ENCODE results near the gene GATC. TPM values are rescaled to one million over a fixed set of nuclear protein-coding genes. Genes with fewer than 3 reads are reported as not detected.
A peak's percentile ranks its signal among the peaks of the same experiment; 100 is the strongest.

GATC gene
- total and polyA plus RNA-seq, 10 of the 15 experiments (the other 5 are each of a cell fraction or from before 2014, with no cell fraction given), result 5.1 to 40.3 (median 22.9) TPM

DNA sequence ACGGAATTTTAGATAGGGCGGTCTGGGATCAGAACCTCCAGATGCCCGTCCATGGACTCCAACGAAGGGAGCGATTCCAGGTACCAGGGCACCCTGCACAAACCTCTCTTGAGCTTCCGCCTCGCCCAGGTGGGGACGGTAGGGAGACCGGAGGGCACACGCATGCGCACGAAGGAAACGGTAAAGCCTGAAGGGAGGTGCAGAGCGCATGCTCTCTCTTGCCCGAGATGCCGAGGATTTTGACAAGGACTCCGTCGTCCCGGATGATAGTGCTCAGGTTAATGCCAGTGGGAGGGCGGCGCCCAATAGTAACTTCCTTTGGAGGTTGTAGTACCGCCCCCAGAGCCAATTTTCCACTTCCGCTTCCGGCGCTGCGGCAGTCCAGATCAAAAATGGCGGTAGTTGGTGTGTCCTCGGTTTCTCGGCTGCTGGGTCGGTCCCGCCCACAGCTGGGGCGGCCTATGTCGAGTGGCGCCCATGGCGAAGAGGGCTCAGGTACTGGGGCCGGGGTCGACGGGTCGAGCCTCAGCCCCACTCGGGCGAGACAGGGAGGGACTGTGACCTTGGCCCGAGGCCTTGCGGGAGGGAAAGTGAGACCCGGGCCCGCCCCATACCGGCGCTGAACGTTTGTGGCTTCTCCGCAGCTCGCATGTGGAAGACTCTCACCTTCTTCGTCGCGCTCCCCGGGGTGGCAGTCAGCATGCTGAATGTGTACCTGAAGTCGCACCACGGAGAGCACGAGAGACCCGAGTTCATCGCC lies 8.3 kb upstream of the GATC start, which contains the start of gene COX6A1:
COX6A1 (plus strand) TSS at position 379 of the 760 bp plus-strand sequence; CDS start at position 393, 14 bp downstream.
- in situ Hi-C loops (cut with MboI) (loop anchor here (10.0 kb wide), 1 partner anchor 113 kb away; the partner anchor contains the start of gene PLA2G1B), intact Hi-C loops (cut with micrococcal nuclease; ENCODE audit: unreplicated experiment) (loop anchor here (2.0 kb wide), 1 partner anchor 31 kb away; the partner anchor contains the start of gene SRSF9)
- peak within 1 kb of the TSS; percentile 100 for H2AFZ ChIP-seq (ENCODE audit: control insufficient read depth, low read depth, low read length)
- H3K27me3 ChIP-seq (replicated peaks in 1 of 2; ENCODE audit: control insufficient read depth in 2 of 2, insufficient read depth in 2 of 2, low read length in 1 of 2), result no peaks in the 10 kb centered on the region
- peak within 1 kb of the TSS; percentile 74 for H3K9ac ChIP-seq (ENCODE audit: control insufficient read depth, insufficient read depth, low read length)
- WGBS (ENCODE audit: insufficient coverage, insufficient replicate concordance, low lambda C conversion rate, missing lambda C conversion rate), result under 1% methylated on average over 59 of the region's 59 CpGs
- peak within 1 kb of the TSS; percentile 70 for H3K4me2 ChIP-seq (ENCODE audit: control insufficient read depth, insufficient read depth)
- ChIA-PET POLR2A (interaction anchor here (0.7 to 1.3 kb wide), 6 partner anchors 25 to 409 kb away, joined by 3 to 9 read pairs (median 5); partner anchors contain the start of gene DYNLL1), RAD21 (ENCODE audit: unreplicated experiment) (interaction anchor here (0.7 to 1.6 kb wide), 5 partner anchors 28 to 534 kb away, joined by 3 to 8 read pairs (median 3); partner anchors contain the start of gene POP5), CTCF (interaction anchor here (0.6 to 2.3 kb wide), 8 partner anchors 9 to 663 kb away, joined by 3 to 35 read pairs (median 4); partner anchors contain the start of genes POP5, SIRT4 and SRSF9), SMC1A (ENCODE audit: uncharacterized antibody, unreplicated experiment) (interaction anchor here (1.0 to 1.9 kb wide), 6 partner anchors 9 to 210 kb away, joined by 3 to 6 read pairs (median 4); partner anchors contain the start of gene POP5)
- H3K36me3 ChIP-seq (ENCODE audit: control insufficient read depth in 2 of 2, insufficient read depth in 2 of 2, low read length in 1 of 2), result peaks cover 0 to 8% of the 10 kb centered on the region in 2 experiments; a peak in 2 of 4 replicates
- no peaks in the 10 kb centered on the region; the same call in 1 of the 2 replicates for H3K4me1 ChIP-seq (ENCODE audit: control insufficient read depth, insufficient read depth, low read length)
- DNase-seq (ENCODE audit: low read depth, low spot score) (peak; percentile 99), FAIRE-seq (peak; percentile 99), ATAC-seq (peak; percentile 97)
- H3K27ac ChIP-seq (ENCODE audit: control insufficient read depth, insufficient read depth), result peak within 1 kb of the TSS; percentile 53
- no peaks in the 10 kb centered on the region for H3K9me3 ChIP-seq (replicated peaks; ENCODE audit: control insufficient read depth, insufficient read depth, low read length)
- no TSS peak for BruUV-seq (replicated peaks)
- peaks cover 25% of the 10 kb centered on the region for H3K79me2 ChIP-seq (ENCODE audit: control insufficient read depth, insufficient read depth, low read length)
- H4K20me1 ChIP-seq (ENCODE audit: control insufficient read depth, insufficient read depth), result no peaks in the 10 kb centered on the region
- H3K4me3 ChIP-seq, result peak within 1 kb of the TSS; percentile 89
- TF ChIP-seq PML (IDR thresholded peaks at IDR 0.05; ENCODE audit: low read length) (peak; percentile 80), IKZF1 (conservative IDR thresholded peaks at IDR 0.05) (peak; percentile 77), POLR2AphosphoS5 (IDR thresholded peaks at IDR 0.05; ENCODE audit: low read length) (peak; percentile 84), POU2F2 (IDR thresholded peaks at IDR 0.05; ENCODE audit: borderline replicate concordance, low read depth, low read length) (0 out of 3 replicates have a peak, but pooled peaks have one; percentile 27), POLR2A (IDR thresholded peaks at IDR 0.05; ENCODE audit: low read depth, low read length) (peak; percentile 87), FOS (IDR thresholded peaks at IDR 0.05; ENCODE audit: borderline replicate concordance, extremely low read depth, insufficient read length) (no peak), SMAD5 (IDR thresholded peaks at IDR 0.05; ENCODE audit: low read depth) (peak; percentile 53; the same call in 1 of the 2 replicates), BACH1 (IDR thresholded peaks at IDR 0.05; ENCODE audit: borderline replicate concordance) (peak; percentile 53; the same call in 1 of the 2 replicates), RELA (IDR thresholded peaks at IDR 0.05; ENCODE audit: borderline replicate concordance, partially characterized antibody) (peak; percentile 34), SRF (IDR thresholded peaks at IDR 0.05; ENCODE audit: low read depth in 2 of 2, low read length in 2 of 2) (peak; percentile 86 to 93), POLR2AphosphoS2 (IDR thresholded peaks at IDR 0.05; ENCODE audit: low read depth, low read length) (peak; percentile 77; the same call in 1 of the 2 replicates), ASH2L (IDR thresholded peaks at IDR 0.05; ENCODE audit: borderline replicate concordance, low read depth) (no peak)
- TF ChIP-seq, protein P1, sequence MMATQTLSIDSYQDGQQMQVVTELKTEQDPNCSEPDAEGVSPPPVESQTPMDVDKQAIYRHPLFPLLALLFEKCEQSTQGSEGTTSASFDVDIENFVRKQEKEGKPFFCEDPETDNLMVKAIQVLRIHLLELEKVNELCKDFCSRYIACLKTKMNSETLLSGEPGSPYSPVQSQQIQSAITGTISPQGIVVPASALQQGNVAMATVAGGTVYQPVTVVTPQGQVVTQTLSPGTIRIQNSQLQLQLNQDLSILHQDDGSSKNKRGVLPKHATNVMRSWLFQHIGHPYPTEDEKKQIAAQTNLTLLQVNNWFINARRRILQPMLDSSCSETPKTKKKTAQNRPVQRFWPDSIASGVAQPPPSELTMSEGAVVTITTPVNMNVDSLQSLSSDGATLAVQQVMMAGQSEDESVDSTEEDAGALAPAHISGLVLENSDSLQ (IDR thresholded peaks at IDR 0.05), result peak; percentile 79
- TF ChIP-seq, protein P2, sequence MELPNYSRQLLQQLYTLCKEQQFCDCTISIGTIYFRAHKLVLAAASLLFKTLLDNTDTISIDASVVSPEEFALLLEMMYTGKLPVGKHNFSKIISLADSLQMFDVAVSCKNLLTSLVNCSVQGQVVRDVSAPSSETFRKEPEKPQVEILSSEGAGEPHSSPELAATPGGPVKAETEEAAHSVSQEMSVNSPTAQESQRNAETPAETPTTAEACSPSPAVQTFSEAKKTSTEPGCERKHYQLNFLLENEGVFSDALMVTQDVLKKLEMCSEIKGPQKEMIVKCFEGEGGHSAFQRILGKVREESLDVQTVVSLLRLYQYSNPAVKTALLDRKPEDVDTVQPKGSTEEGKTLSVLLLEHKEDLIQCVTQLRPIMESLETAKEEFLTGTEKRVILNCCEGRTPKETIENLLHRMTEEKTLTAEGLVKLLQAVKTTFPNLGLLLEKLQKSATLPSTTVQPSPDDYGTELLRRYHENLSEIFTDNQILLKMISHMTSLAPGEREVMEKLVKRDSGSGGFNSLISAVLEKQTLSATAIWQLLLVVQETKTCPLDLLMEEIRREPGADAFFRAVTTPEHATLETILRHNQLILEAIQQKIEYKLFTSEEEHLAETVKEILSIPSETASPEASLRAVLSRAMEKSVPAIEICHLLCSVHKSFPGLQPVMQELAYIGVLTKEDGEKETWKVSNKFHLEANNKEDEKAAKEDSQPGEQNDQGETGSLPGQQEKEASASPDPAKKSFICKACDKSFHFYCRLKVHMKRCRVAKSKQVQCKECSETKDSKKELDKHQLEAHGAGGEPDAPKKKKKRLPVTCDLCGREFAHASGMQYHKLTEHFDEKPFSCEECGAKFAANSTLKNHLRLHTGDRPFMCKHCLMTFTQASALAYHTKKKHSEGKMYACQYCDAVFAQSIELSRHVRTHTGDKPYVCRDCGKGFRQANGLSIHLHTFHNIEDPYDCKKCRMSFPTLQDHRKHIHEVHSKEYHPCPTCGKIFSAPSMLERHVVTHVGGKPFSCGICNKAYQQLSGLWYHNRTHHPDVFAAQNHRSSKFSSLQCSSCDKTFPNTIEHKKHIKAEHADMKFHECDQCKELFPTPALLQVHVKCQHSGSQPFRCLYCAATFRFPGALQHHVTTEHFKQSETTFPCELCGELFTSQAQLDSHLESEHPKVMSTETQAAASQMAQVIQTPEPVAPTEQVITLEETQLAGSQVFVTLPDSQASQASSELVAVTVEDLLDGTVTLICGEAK (IDR thresholded peaks at IDR 0.05; ENCODE audit: borderline replicate concordance), result peak; percentile 93
- TF ChIP-seq, protein P3, sequence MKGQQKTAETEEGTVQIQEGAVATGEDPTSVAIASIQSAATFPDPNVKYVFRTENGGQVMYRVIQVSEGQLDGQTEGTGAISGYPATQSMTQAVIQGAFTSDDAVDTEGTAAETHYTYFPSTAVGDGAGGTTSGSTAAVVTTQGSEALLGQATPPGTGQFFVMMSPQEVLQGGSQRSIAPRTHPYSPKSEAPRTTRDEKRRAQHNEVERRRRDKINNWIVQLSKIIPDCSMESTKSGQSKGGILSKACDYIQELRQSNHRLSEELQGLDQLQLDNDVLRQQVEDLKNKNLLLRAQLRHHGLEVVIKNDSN (IDR thresholded peaks at IDR 0.05; ENCODE audit: borderline replicate concordance, extremely low read length, insufficient read depth, low read depth, low read length), result no peak
- TF ChIP-seq, protein P4, sequence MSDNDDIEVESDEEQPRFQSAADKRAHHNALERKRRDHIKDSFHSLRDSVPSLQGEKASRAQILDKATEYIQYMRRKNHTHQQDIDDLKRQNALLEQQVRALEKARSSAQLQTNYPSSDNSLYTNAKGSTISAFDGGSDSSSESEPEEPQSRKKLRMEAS (IDR thresholded peaks at IDR 0.05; ENCODE audit: low read depth, low read length), result peak; percentile 50; the same call in 1 of the 2 replicates

Data from GM12878 (cell line).